Tracheal epithelial cell (primary cell): ENCODE measurements around the gene LCNL1. TPM values are rescaled to one million over a fixed set of nuclear protein-coding genes. Genes with fewer than 3 reads are reported as not detected.

Experiments used
- total RNA-seq: library from RNA; depleted of rRNA; stranded (reverse); fragments of >200 nt; gene quantifications from 2 replicates; pipeline ENCODE4 v1.2.1, GENCODE V29; 2014

LCNL1 gene
- not detected in 2 replicates for total RNA-seq

GRCh38 chr9:136982232-136983051, at the start of gene LCNL1:
Gene LCNL1, plus strand, starts transcription at chr9:136982993. Its CDS starts 594 bp downstream, at chr9:136983587.

DNA sequence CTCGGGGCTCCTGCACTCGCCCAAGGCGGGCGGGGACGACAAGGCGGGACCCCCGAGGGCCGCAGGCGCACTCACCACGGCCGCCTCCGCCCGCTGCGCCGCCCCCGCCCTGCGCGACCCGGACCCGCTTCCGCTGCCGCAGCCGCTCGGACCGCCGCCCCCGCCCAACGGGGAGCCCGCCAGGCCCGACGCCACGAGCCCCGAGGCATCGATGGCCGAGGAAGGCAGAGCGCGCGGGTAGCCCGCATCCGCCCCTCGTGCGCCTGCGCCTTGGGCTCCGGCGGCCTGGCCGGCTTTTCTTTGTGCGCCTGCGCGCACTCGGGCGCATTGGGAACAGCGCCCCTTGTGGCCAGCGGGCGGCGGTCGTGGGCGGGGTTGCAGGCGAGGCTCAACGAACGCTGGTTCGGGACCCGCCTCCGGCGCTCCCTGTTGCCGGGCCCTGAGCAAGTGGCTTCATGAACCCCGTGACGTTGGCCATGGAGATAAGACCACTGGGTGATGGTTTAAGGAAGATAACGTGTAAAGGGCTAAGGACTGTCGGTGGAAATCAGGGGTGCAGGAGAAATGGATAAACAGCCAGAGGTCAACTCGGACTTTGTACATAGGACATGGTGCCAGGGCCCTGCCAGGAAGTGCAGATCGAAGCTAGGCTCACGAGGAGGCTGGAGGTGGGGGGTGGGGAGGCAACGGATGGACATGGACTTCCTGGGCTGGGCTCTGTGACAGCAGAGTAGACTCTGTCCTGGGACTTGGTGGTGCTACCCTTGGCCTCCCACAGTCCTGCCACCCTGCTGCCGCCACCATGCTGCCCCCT, 38.1 kb upstream of the LCNL1 start, which contains the start of the genes C8G and FBXW5:
Gene C8G, plus strand, starts transcription at position 725 of the 814 bp plus-strand sequence. Its CDS starts 78 bp downstream, at position 803.
Gene FBXW5, minus strand, starts transcription at position 220 of the 814 bp plus-strand sequence. CDS start 655 bp downstream, outside the sequence.

GRCh38 chr9:136951541-136952320, 31.1 kb upstream of the LCNL1 start, which contains the start of gene LCN12:
Gene LCN12, plus strand, starts transcription at chr9:136952273. Its CDS starts 55 bp downstream, at chr9:136952328.

DNA sequence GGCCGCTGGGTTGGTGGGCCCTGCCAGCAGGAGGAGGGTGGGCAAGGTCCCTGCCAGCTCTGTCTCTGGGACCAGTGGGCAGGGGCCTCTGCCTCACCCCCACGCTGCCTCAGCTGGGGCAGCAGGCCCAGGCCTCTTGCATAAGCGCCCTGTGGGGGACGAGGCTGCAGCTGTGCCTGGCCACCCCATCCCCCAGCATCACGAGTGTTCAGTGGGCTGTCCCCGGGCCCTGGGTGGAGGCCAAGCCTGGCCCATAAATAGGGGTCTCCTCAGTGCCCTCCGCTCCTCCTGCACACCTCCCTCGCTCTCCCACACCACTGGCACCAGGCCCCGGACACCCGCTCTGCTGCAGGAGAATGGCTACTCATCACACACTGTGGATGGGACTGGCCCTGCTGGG, 5.6 kb upstream of the LCNL1 start, which contains the start of gene PTGDS:
Gene PTGDS, plus strand, starts transcription at position 282 of the 400 bp plus-strand sequence. Its CDS starts 75 bp downstream, at position 357.

DNA sequence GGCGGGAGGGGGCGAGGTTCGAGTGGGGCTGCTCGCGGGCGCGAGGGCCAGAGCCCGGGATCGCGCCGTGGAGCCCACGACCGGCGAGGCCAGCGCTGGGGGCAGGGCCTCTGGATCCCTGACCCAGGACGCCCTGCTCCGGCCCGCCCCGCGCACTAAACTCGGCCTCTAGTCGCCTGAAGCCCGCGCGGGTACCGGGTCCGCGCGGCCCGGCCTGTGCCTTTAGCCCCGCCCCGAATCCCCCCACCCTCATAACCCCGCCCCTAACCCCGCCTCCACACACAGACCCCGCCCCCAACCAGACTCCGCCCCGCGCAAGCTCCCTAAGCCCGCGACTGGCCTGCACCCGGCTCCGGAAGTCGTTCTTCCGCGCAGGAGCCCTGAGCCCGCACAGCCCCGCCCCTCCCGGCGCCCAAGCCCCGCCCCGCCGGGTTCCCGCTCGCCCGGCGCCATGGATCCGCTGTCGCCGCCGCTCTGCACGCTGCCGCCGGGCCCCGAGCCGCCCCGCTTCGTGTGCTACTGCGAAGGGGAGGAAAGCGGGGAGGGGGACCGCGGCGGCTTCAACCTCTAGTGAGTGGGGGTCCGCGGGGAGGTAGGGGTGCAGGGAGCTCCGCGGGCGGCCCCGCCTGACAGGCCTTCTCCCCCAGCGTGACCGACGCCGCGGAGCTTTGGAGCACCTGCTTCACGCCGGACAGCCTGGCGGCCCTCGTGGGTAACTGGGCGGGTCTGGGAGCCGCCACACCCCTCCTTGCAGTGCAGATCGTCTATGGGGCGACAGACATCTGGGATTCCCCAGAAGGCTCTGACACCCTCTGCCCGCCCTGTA, 9.4 kb downstream of the LCNL1 start, which contains the start of gene PAXX:
Gene PAXX, plus strand, starts transcription at position 430 of the 826 bp plus-strand sequence. Its CDS starts 22 bp downstream, at position 452.

DNA sequence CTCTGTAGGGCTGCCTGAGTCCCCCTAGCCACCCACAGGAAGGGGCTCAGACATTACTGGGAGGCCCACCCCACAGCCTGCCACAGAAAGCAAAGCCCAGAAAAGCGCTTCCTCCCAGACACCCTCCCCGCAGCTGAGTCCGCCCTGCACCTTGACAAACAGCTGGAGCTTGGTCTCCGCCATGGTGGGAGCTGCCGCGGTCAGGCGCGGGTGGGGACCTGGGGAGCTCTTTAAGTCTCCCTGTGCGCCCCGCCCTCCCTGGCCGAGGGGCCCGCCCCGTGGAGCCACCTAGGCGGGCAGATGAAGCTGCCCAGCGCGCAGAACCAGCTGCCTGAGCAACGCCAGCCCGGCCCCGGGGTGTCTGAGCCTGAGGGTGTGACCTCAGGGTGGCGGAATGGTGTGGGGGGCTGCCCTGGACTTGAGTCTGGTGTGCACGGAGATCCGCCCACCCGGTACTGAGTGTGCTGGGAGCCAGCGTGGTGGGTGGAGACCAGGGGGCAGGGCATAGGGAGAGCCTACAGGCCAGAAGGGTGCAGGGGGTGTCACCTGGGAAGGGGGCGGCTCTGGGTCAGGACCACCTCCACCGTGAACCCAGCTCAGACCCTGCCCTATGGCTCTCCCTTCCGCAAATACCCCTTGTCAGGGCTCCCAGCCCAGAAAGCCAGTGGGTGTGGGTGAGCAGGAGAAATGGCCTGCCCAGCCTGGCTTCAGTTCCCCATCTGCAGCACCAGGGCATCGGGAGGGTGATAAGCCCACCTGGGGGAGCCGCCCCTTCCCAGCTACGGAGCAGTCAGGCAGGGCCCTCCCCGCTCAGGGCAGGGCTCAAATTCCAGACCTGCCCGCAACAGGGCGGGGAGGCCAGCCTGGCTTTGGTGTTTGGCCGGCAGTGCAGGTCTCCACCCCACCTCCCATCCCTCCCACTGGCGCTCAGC, 13.8 kb downstream of the LCNL1 start, which contains the start of gene CLIC3:
Gene CLIC3, minus strand, starts transcription at position 208 of the 932 bp plus-strand sequence. Its CDS starts 25 bp downstream, at position 183.

DNA sequence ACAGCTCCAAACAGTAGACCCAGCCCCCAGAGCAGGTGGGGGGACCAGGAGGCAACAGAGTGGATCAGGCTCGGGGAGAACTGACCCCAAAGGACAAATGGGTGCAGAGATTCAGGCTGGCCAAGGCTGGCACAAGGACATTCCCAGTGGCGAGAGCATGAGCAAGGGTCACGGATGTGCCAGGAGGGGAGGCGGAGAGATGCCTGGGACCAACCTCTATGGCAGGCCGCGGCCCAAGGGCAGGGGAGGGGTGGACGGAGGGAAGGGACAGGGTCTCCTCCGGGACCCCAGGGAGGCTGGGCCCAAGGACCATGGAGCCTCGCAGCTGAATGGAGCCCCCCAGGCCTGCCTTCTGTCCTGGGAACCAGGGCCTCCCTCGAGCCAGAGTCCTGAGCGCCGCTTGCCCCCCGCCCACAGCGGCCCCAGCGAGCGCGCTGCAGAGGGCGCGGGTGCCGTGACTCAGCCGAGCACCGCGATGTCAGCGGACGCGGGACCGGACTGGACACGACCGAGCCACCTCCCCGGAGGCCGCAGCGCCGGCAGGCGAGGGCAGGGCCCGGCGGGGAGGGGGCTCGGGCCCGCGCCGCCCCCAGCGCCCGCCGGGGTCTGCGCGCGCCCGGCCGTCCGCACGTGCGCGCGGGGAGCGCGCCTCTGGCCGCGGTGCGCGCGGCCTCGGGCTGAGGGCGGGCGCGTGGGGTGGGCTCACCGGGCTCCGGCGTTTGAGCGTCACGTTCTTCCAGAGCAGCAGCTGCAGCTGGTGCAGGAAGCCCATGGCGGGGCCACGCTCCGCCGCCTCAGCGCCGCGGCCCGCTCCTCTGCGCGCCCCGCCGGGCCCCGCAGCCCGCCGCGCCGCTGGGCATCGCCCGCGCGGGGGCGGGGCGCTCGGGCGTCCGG, 44.8 kb downstream of the LCNL1 start, which contains the start of gene ABCA2:
Gene ABCA2, minus strand, starts transcription at position 869 of the 894 bp plus-strand sequence. Its CDS starts 97 bp downstream, at position 772.

GRCh38 chr9:137031904-137032640, 49.3 kb downstream of the LCNL1 start, which contains the start of gene FUT7:
Gene FUT7, minus strand, starts transcription at chr9:137032088. Its CDS starts 97 bp downstream, at chr9:137031991.

Other genes starting within 250 kb of the LCNL1 start
- under 0.01 TPM in 1 of 2 replicates, not detected in the other for gene LCN10, start 240.1 kb upstream of the LCNL1 start, total RNA-seq
- gene LCN6, start 234.5 kb upstream of the LCNL1 start, total RNA-seq = not detected in 2 replicates
- gene LCN8, start 224.8 kb upstream of the LCNL1 start, total RNA-seq = not detected in 2 replicates
- gene LCN15, start 218.5 kb upstream of the LCNL1 start, total RNA-seq = under 0.01 TPM in 1 of 2 replicates, not detected in the other
- gene TMEM141, start 191.6 kb upstream of the LCNL1 start, total RNA-seq = 145 and 153 TPM in 2 replicates
- gene CCDC183, start 186.7 kb upstream of the LCNL1 start, total RNA-seq = 0.43 TPM in 1 of 2 replicates, not detected in the other
- gene RABL6, start 175.0 kb upstream of the LCNL1 start, total RNA-seq = 46.5 and 65.9 TPM in 2 replicates
- gene AJM1, start 140.5 kb upstream of the LCNL1 start, total RNA-seq = 1.1 and 1.7 TPM in 2 replicates
- gene PHPT1, start 133.6 kb upstream of the LCNL1 start, total RNA-seq = 64.6 and 90.8 TPM in 2 replicates
- 1.1 and 1.9 TPM in 2 replicates for gene MAMDC4, start 130.6 kb upstream of the LCNL1 start, total RNA-seq
- 188 and 239 TPM in 2 replicates for gene EDF1, start 116.7 kb upstream of the LCNL1 start, total RNA-seq
- gene TRAF2, start 96.5 kb upstream of the LCNL1 start, total RNA-seq = 10.4 and 14.5 TPM in 2 replicates
- gene FBXW5, start 38.3 kb upstream of the LCNL1 start, total RNA-seq = 168 and 235 TPM in 2 replicates
- gene C8G, start 37.8 kb upstream of the LCNL1 start, total RNA-seq = not detected in 2 replicates
- gene LCN12, start 30.7 kb upstream of the LCNL1 start, total RNA-seq = 1.2 TPM in 1 of 2 replicates, not detected in the other
- gene PTGDS, start 5.5 kb upstream of the LCNL1 start, total RNA-seq = not detected in 2 replicates
- 16.4 and 21.4 TPM in 2 replicates for gene PAXX, start 9.4 kb downstream of the LCNL1 start, total RNA-seq
- 4.0 and 4.8 TPM in 2 replicates for gene CLIC3, start 13.6 kb downstream of the LCNL1 start, total RNA-seq
- gene ABCA2, start 45.2 kb downstream of the LCNL1 start, total RNA-seq = 9.8 and 13.0 TPM in 2 replicates
- not detected in 2 replicates for gene FUT7, start 49.1 kb downstream of the LCNL1 start, total RNA-seq
- gene NPDC1, start 63.2 kb downstream of the LCNL1 start, total RNA-seq = 8.3 and 9.4 TPM in 2 replicates
- 0.21 and 1.7 TPM in 2 replicates for gene ENTPD2, start 71.1 kb downstream of the LCNL1 start, total RNA-seq
- 1.1 and 4.1 TPM in 2 replicates for gene SAPCD2, start 87.6 kb downstream of the LCNL1 start, total RNA-seq
- 1.7 and 13.3 TPM in 2 replicates for gene UAP1L1, start 94.5 kb downstream of the LCNL1 start, total RNA-seq
- gene MAN1B1, start 104.0 kb downstream of the LCNL1 start, total RNA-seq = 69.9 and 71.4 TPM in 2 replicates
- 76.1 and 80.4 TPM in 2 replicates for gene DPP7, start 131.7 kb downstream of the LCNL1 start, total RNA-seq
- 0.21 and 0.48 TPM in 2 replicates for gene GRIN1, start 156.2 kb downstream of the LCNL1 start, total RNA-seq
- gene LRRC26, start 187.1 kb downstream of the LCNL1 start, total RNA-seq = 0.24 TPM in 1 of 2 replicates, not detected in the other
- gene TMEM210, start 189.1 kb downstream of the LCNL1 start, total RNA-seq = not detected in 2 replicates
- 8.5 and 9.6 TPM in 2 replicates for gene ANAPC2, start 205.6 kb downstream of the LCNL1 start, total RNA-seq
- gene SSNA1, start 205.7 kb downstream of the LCNL1 start, total RNA-seq = 76.3 and 93.3 TPM in 2 replicates
- 4.1 and 6.4 TPM in 2 replicates for gene TPRN, start 217.7 kb downstream of the LCNL1 start, total RNA-seq
- gene TMEM203, start 222.7 kb downstream of the LCNL1 start, total RNA-seq = 34.0 and 66.9 TPM in 2 replicates
- 2.7 and 6.2 TPM in 2 replicates for gene NDOR1, start 222.7 kb downstream of the LCNL1 start, total RNA-seq
- 0.24 and 0.64 TPM in 2 replicates for gene RNF208, start 239.2 kb downstream of the LCNL1 start, total RNA-seq
- gene CYSRT1, start 242.2 kb downstream of the LCNL1 start, total RNA-seq = 0.72 and 6.0 TPM in 2 replicates
- gene RNF224, start 244.5 kb downstream of the LCNL1 start, total RNA-seq = under 0.01 and 0.21 TPM in 2 replicates
- gene SLC34A3, start 247.9 kb downstream of the LCNL1 start, total RNA-seq = not detected in 2 replicates